HepG2 (cell line): ENCODE data around the gene AKR1A1. TPM values are rescaled to one million over a fixed set of nuclear protein-coding genes. Genes with fewer than 3 reads are reported as not detected.
"Not testable (repeated sequence)": the region's sequence is repeated elsewhere in the genome, so short reads cannot be mapped to it uniquely, and the experiment has no call there.

Experiments used
- ATAC-seq: fragments of 200-7000 bp; cut with Tn5 transposase; 3 replicates; pipeline ENCODE4 v1.9.1; 2020; ENCODE audit warnings: mild to moderate bottlenecking, moderate library complexity
- BruUV-seq: library from RNA; stranded (reverse); fragments of 400-500 nt; replicated peaks from 2 replicates; lab custom pipeline; 2021; lab: Mats Ljungman, UMichigan
- CTCF ChIA-PET: fragments of 300-600 bp; formaldehyde crosslinking; extraction: SDS; loops from one replicate; lab custom pipeline; 2021; ENCODE audit warnings: low total read pairs, inconsistent platforms, low intra/inter-chr PET ratio; lab: Yijun Ruan, JAX
- POLR2A ChIA-PET: fragments of 350-600 bp; sonication (Branson Sonifier 250); formaldehyde crosslinking; loops from one replicate; lab custom pipeline; 2020; ENCODE audit warnings: antibody characterized with exemption, inconsistent platforms; lab: Yijun Ruan, JAX
- DNase-seq: peaks from one replicate; pipeline ENCODE4 v3.0.0-alpha.2; 2015; ENCODE audit warnings: low spot score
- FAIRE-seq: peaks from 3 replicates; lab custom pipeline; 2011; peaks lifted over from hg19 to GRCh38; lab: Jason Lieb, UNC
- H2AFZ ChIP-seq: one replicate; pipeline ENCODE4 v1.6.1; 2011; ENCODE audit warnings: low read length, inconsistent platforms
- H3K27ac ChIP-seq: fragments of 300-600 bp; 3 replicates; pipeline ENCODE4 v1.8.0; 2011; ENCODE audit warnings: mixed run types, mild to moderate bottlenecking, mixed read lengths, low read length, inconsistent platforms; ENCODE audit not compliant: insufficient read depth; ENCODE audit errors: extremely low read length
- H3K27me3 ChIP-seq, 2 experiments: fragments of 200-600 bp in 1 of 2; 2 replicates in 1 of 2; 3 replicates in 1 of 2; pipeline versions ENCODE4 v1.6.0 to v1.8.0; 2011; ENCODE audit warnings: low read length in 2 of 2, mild to moderate bottlenecking in 2 of 2, moderate library complexity in 2 of 2, inconsistent platforms in 1 of 2; ENCODE audit not compliant: insufficient read depth in 2 of 2, control insufficient read depth in 1 of 2
- H3K36me3 ChIP-seq, 2 experiments: fragments of 200-600 bp in 1 of 2; replicated peaks in 1 of 2; 2 replicates in 1 of 2; 3 replicates in 1 of 2; pipeline versions ENCODE4 v1.5.1 to v1.8.0; 2011; ENCODE audit warnings: low read length in 2 of 2, inconsistent platforms in 1 of 2; ENCODE audit not compliant: insufficient read depth in 2 of 2, control insufficient read depth in 1 of 2
- H3K4me1 ChIP-seq: 2 replicates; pipeline ENCODE4 v1.5.1; 2012; ENCODE audit warnings: low read length, inconsistent platforms; ENCODE audit not compliant: insufficient read depth
- H3K4me2 ChIP-seq: 2 replicates; pipeline ENCODE4 v1.6.0; 2011; ENCODE audit warnings: low read depth, low read length, inconsistent platforms
- H3K4me3 ChIP-seq, 3 experiments: fragments of 200-600 bp in 1 of 3; sonication (generic), shearing (Covaris generic) in 1 of 3; replicated peaks in 1 of 3; 2 replicates each; pipeline ENCODE4 v1.5.1; 2011 to 2016; ENCODE audit warnings: low read length in 3 of 3, inconsistent platforms in 2 of 3, low read depth in 2 of 3, mild to moderate bottlenecking in 2 of 3, control low read depth in 1 of 3, mixed read lengths in 1 of 3; ENCODE audit not compliant: insufficient read depth in 1 of 3
- H3K79me2 ChIP-seq: one replicate; pipeline ENCODE4 v1.6.1; 2011; ENCODE audit warnings: low read length, inconsistent platforms; ENCODE audit not compliant: insufficient read depth
- H3K9ac ChIP-seq: 2 replicates; pipeline ENCODE4 v1.6.0; 2011; ENCODE audit warnings: mild to moderate bottlenecking, low read depth, low read length, inconsistent platforms; ENCODE audit not compliant: insufficient read depth
- H3K9me3 ChIP-seq: 2 replicates; pipeline ENCODE4 v1.5.1; 2012; ENCODE audit warnings: mild to moderate bottlenecking, low read length
- H4K20me1 ChIP-seq: 2 replicates; pipeline ENCODE4 v1.6.0; 2011; ENCODE audit warnings: inconsistent platforms, mild to moderate bottlenecking, low read length, moderate library complexity; ENCODE audit not compliant: insufficient read depth
- FOXA3 ChIP-seq: IDR thresholded peaks from 2 replicates; pipeline ENCODE4 v1.6.1; 2016; ENCODE audit warnings: missing genetic modification reagents, missing compliant biosample characterization
- HDAC1 ChIP-seq: sonication (generic); formaldehyde crosslinking; IDR thresholded peaks from 2 replicates; pipeline ENCODE4 v1.5.1; 2020; ENCODE audit warnings: mild to moderate bottlenecking, missing genetic modification reagents
- MAFK ChIP-seq, 2 experiments: IDR thresholded peaks in 1 of 2; conservative IDR thresholded peaks in 1 of 2; 2 replicates each; pipeline ENCODE4 v1.6.1; 2011; ENCODE audit warnings: improper control_type of control experiment in 2 of 2, low read length in 2 of 2
- NFE2L1 ChIP-seq: sonication (generic); formaldehyde crosslinking; IDR thresholded peaks from 2 replicates; pipeline ENCODE4 v1.4.0; 2020; ENCODE audit warnings: missing genetic modification reagents, mild to moderate bottlenecking, borderline replicate concordance
- SNAPC2 ChIP-seq: sonication (generic); formaldehyde crosslinking; IDR thresholded peaks from 2 replicates; pipeline ENCODE4 v1.8.1; 2022; ENCODE audit warnings: mild to moderate bottlenecking, missing genetic modification reagents
- SOX13 ChIP-seq, 3 experiments: fragments of 450-650 bp in 1 of 3; sonication (generic) in 1 of 3; formaldehyde crosslinking in 1 of 3; IDR thresholded peaks in 2 of 3; conservative IDR thresholded peaks in 1 of 3; 2 replicates each; pipeline versions ENCODE4 v1.5.0 to v1.6.1; 2016 to 2020; ENCODE audit warnings: antibody characterized with exemption in 1 of 3, mild to moderate bottlenecking in 1 of 3, missing compliant biosample characterization in 1 of 3, missing genetic modification reagents in 1 of 3, moderate library complexity in 1 of 3
- ZBTB33 ChIP-seq: sonication (generic); formaldehyde crosslinking; IDR thresholded peaks from 2 replicates; pipeline ENCODE4 v1.4.0; 2020; ENCODE audit warnings: missing genetic modification reagents
- ZNF629 ChIP-seq: sonication (generic); formaldehyde crosslinking; conservative IDR thresholded peaks from 2 replicates; pipeline ENCODE4 v1.5.0; 2020; ENCODE audit warnings: missing genetic modification reagents
- WGBS: methylation state at CpG from one replicate; pipeline ENCODE4 v1.1.6; 2017; ENCODE audit warnings: low lambda C conversion rate; 5-methylcytosine and 5-hydroxymethylcytosine counted together
- in situ Hi-C: cut with HindIII; loops from 2 replicates; pipeline ENCODE4 v1.10.0; 2017; ENCODE audit warnings: low pct_unique_long_range_greater_than_20kb; ENCODE audit not compliant: extremely low pct_ligation_motif_present
- intact Hi-C: fragments of 100-400 bp; cut with micrococcal nuclease; formaldehyde crosslinking; loops from one replicate; pipeline ENCODE4 v1.10.0; 2022; ENCODE audit not compliant: unreplicated experiment
- polyA plus RNA-seq, 8 experiments: library from polyadenylated mRNA; depleted of rRNA in 3 of 8; stranded (reverse) in 7 of 8; unstranded in 1 of 8; fragments of >200 nt; fragmentation: Illumina TruSeq in 4 of 8; extraction: Trizol in 4 of 8; gene quantifications; 2 replicates each; pipeline versions ENCODE4 v1.2.1 to v1.2.3, GENCODE V29; 2011 to 2016; ENCODE audit warnings: low read depth in 4 of 8, missing spikeins in 1 of 8, mixed read lengths in 1 of 8; ENCODE audit not compliant: insufficient read depth in 1 of 8
- total RNA-seq, 5 experiments: library from RNA; depleted of rRNA; stranded (reverse); fragments of >200 nt; fragmentation: Illumina TruSeq; extraction: Trizol; gene quantifications; 2 replicates each; pipeline ENCODE4 v1.2.3, GENCODE V29; 2016; ENCODE audit warnings: low read depth in 1 of 5
- TF ChIP-seq, protein P1 (sequence below): sonication (generic); formaldehyde crosslinking; conservative IDR thresholded peaks from 2 replicates; pipeline ENCODE4 v1.4.0; 2020; ENCODE audit warnings: mild to moderate bottlenecking, missing genetic modification reagents, moderate library complexity

Gene AKR1A1
- total and polyA plus RNA-seq, 2 of the 13 experiments (the other 11 are each of a cell fraction or from before 2014, with no cell fraction given) = 181 to 217 TPM

GRCh38 chr1:45523975-45524374 is 26.7 kb upstream of the AKR1A1 start:
- H3K9me3 ChIP-seq, ATAC-seq, H3K9ac ChIP-seq, H3K27ac ChIP-seq, H3K36me3 ChIP-seq, H3K27me3 ChIP-seq, H2AFZ ChIP-seq, in situ Hi-C loops, H3K4me2 ChIP-seq, CTCF ChIA-PET, FAIRE-seq, DNase-seq, H3K4me3 ChIP-seq, BruUV-seq, intact Hi-C loops: not testable (repeated sequence)
- POLR2A ChIA-PET = interaction anchor here (4.2 to 13.3 kb wide), 4 partner anchors 14 to 60 kb away, joined by 49 to 690 read pairs (median 94); partner anchors contain the start of genes AKR1A1 and NASP
- Histone ChIP-seq H4K20me1 (peaks cover 24% of the 10 kb centered on the region), H3K79me2 (peaks cover 30% of the 10 kb centered on the region), H3K4me1 (peaks cover 53% of the 10 kb centered on the region)
- TF ChIP-seq ZBTB33 (peak; percentile 68; the same call in 1 of the 2 replicates), ZNF629 (CRISPR knock-in tag) (0 out of 2 replicates have a peak, but pooled peaks have one; percentile 7)
- 96% methylated on average over 10 of the region's 10 CpGs for WGBS

GRCh38 chr1:45526135-45526644 is 24.4 kb upstream of the AKR1A1 start:
- peak overlapping the region; percentile 28; the same call in 1 of the 2 replicates for H3K4me2 ChIP-seq
- peaks cover 4% of the 10 kb centered on the region; the same call in 1 of the 2 replicates for H4K20me1 ChIP-seq
- no TSS peak for BruUV-seq
- CTCF ChIA-PET = no interaction called here
- FAIRE-seq (peak; percentile 96), ATAC-seq (peak; percentile 62), DNase-seq (peak; percentile 77)
- in situ Hi-C loops (no loop called here), intact Hi-C loops (no loop called here)
- peak overlapping the region; percentile 57 for H3K27ac ChIP-seq
- no peaks in the 10 kb centered on the region for H3K9me3 ChIP-seq
- POLR2A ChIA-PET = interaction anchor here (0.7 to 13.3 kb wide), 7 partner anchors 13 to 736 kb away, joined by 3 to 690 read pairs (median 5); partner anchors contain the start of genes AKR1A1, CCDC163, MMACHC and MUTYH
- H3K9ac ChIP-seq = no peak overlapping the region
- peaks cover 9% of the 10 kb centered on the region for H3K79me2 ChIP-seq
- WGBS = 71% methylated on average over 1 of the region's 1 CpG
- H2AFZ ChIP-seq = no peak overlapping the region
- no peaks in the 10 kb centered on the region for H3K36me3 ChIP-seq
- no peak overlapping the region for H3K4me3 ChIP-seq
- peaks cover 39% of the 10 kb centered on the region for H3K4me1 ChIP-seq
- no peaks in the 10 kb centered on the region; a peak in 1 of 5 replicates for H3K27me3 ChIP-seq
- peak in 1 of 2 experiments; percentile 89; a peak in 2 of 4 replicates for TF ChIP-seq MAFK (conservative IDR thresholded peaks at IDR 0.05 in 1 of 2, IDR thresholded peaks at IDR 0.05 in 1 of 2; ENCODE audit: low read length in 2 of 2)
- TF ChIP-seq, protein P1, sequence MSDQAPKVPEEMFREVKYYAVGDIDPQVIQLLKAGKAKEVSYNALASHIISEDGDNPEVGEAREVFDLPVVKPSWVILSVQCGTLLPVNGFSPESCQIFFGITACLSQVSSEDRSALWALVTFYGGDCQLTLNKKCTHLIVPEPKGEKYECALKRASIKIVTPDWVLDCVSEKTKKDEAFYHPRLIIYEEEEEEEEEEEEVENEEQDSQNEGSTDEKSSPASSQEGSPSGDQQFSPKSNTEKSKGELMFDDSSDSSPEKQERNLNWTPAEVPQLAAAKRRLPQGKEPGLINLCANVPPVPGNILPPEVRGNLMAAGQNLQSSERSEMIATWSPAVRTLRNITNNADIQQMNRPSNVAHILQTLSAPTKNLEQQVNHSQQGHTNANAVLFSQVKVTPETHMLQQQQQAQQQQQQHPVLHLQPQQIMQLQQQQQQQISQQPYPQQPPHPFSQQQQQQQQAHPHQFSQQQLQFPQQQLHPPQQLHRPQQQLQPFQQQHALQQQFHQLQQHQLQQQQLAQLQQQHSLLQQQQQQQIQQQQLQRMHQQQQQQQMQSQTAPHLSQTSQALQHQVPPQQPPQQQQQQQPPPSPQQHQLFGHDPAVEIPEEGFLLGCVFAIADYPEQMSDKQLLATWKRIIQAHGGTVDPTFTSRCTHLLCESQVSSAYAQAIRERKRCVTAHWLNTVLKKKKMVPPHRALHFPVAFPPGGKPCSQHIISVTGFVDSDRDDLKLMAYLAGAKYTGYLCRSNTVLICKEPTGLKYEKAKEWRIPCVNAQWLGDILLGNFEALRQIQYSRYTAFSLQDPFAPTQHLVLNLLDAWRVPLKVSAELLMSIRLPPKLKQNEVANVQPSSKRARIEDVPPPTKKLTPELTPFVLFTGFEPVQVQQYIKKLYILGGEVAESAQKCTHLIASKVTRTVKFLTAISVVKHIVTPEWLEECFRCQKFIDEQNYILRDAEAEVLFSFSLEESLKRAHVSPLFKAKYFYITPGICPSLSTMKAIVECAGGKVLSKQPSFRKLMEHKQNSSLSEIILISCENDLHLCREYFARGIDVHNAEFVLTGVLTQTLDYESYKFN = peak; percentile 67
- no peak for TF ChIP-seq SOX13 (IDR thresholded peaks at IDR 0.05)
- TF ChIP-seq SOX13 (CRISPR knock-in tag; conservative IDR thresholded peaks at IDR 0.05 in 1 of 2, IDR thresholded peaks at IDR 0.05 in 1 of 2) = peak in 1 of 2 experiments; percentile 28; a peak in 1 of 4 replicates
- TF ChIP-seq HDAC1 (CRISPR knock-in tag) = 0 out of 2 replicates have a peak, but pooled peaks have one; percentile 17
- TF ChIP-seq FOXA3 (CRISPR knock-in tag) = peak; percentile 64
- no peak for TF ChIP-seq SNAPC2 (CRISPR knock-in tag)
- no peak for TF ChIP-seq NFE2L1 (CRISPR knock-in tag)
